OCI-LY1 (cell line): ENCODE data around the gene BRIX1.

ENCODE experiments used
- H2AFZ ChIP-seq: fragments of 200-600 bp; sonication (generic), shearing (Covaris generic); 2 replicates; pipeline ENCODE4 v1.6.0; 2014; ENCODE audit warnings: antibody characterized with exemption, mild to moderate bottlenecking, low read length
- H3F3A ChIP-seq: fragments of 200-600 bp; sonication (generic), shearing (Covaris generic); 2 replicates; pipeline ENCODE4 v1.6.0; 2014; ENCODE audit warnings: mild to moderate bottlenecking, antibody characterized with exemption, low read length, moderate library complexity; ENCODE audit not compliant: insufficient read depth
- H3K27ac ChIP-seq: fragments of 200-600 bp; sonication (generic); 2 replicates; pipeline ENCODE4 v1.5.1; 2014; ENCODE audit warnings: low read length, mixed run types, mild to moderate bottlenecking, low read depth; ENCODE audit not compliant: poor library complexity, severe bottlenecking
- H3K27me3 ChIP-seq: fragments of 200-600 bp; sonication (generic); 2 replicates; pipeline ENCODE4 v1.6.0; 2014; ENCODE audit warnings: antibody characterized with exemption, mild to moderate bottlenecking, low read length, moderate library complexity; ENCODE audit not compliant: insufficient read depth
- H3K36me3 ChIP-seq: fragments of 200-600 bp; sonication (generic); 2 replicates; pipeline ENCODE4 v1.6.1; 2014; ENCODE audit warnings: mild to moderate bottlenecking, antibody characterized with exemption, low read length, moderate library complexity, mixed read lengths; ENCODE audit not compliant: insufficient read depth
- H3K4me1 ChIP-seq: fragments of 200-600 bp; sonication (generic); 2 replicates; pipeline ENCODE4 v1.5.1; 2014; ENCODE audit warnings: mild to moderate bottlenecking, low read length, moderate library complexity; ENCODE audit not compliant: insufficient read depth, severe bottlenecking
- H3K4me2 ChIP-seq: fragments of 200-600 bp; sonication (generic), shearing (Covaris generic); 2 replicates; pipeline ENCODE4 v1.6.1; 2014; ENCODE audit warnings: low read length
- H3K4me3 ChIP-seq: fragments of 200-600 bp; sonication (generic); 2 replicates; pipeline ENCODE4 v1.5.1; 2014; ENCODE audit warnings: low read length, low read depth, mild to moderate bottlenecking, mixed read lengths; ENCODE audit not compliant: poor library complexity, severe bottlenecking
- H3K79me2 ChIP-seq: fragments of 200-600 bp; shearing (Covaris generic); 2 replicates; pipeline ENCODE4 v1.6.1; 2016; ENCODE audit warnings: mixed run types, low read length, mixed read lengths; ENCODE audit not compliant: insufficient read depth
- H3K9ac ChIP-seq: fragments of 200-600 bp; sonication (generic), shearing (Covaris generic); 2 replicates; pipeline ENCODE4 v1.6.1; 2014; ENCODE audit warnings: mild to moderate bottlenecking, low read length, mixed read lengths
- H3K9me2 ChIP-seq: fragments of 200-600 bp; sonication (generic), shearing (Covaris generic); 2 replicates; pipeline ENCODE4 v1.6.1; 2014; ENCODE audit warnings: low read depth, mild to moderate bottlenecking, low read length, mixed read lengths
- H3K9me3 ChIP-seq: fragments of 200-600 bp; shearing (Covaris generic); 2 replicates; pipeline ENCODE4 v1.6.1; 2014; ENCODE audit warnings: low read length, mixed read lengths
- H4K20me1 ChIP-seq: fragments of 200-600 bp; sonication (generic), shearing (Covaris generic); 2 replicates; pipeline ENCODE4 v1.6.0; 2016; ENCODE audit warnings: mild to moderate bottlenecking, low read length; ENCODE audit not compliant: insufficient read depth
- EZH2 ChIP-seq: fragments of 200-600 bp; sonication (generic), shearing (Covaris generic); IDR thresholded peaks from 2 replicates; pipeline ENCODE4 v1.8.0; 2017; ENCODE audit warnings: borderline replicate concordance, mixed run types, mild to moderate bottlenecking, antibody characterized with exemption, low read length, moderate library complexity, mixed read lengths
- TF ChIP-seq, protein P1 (sequence below): fragments of 200-600 bp; sonication (generic), shearing (Covaris generic); IDR thresholded peaks from 2 replicates; pipeline ENCODE4 v1.5.1; 2017; ENCODE audit warnings: mild to moderate bottlenecking, antibody characterized with exemption, low read length, moderate library complexity, mixed read lengths

The BRIX1 gene

DNA sequence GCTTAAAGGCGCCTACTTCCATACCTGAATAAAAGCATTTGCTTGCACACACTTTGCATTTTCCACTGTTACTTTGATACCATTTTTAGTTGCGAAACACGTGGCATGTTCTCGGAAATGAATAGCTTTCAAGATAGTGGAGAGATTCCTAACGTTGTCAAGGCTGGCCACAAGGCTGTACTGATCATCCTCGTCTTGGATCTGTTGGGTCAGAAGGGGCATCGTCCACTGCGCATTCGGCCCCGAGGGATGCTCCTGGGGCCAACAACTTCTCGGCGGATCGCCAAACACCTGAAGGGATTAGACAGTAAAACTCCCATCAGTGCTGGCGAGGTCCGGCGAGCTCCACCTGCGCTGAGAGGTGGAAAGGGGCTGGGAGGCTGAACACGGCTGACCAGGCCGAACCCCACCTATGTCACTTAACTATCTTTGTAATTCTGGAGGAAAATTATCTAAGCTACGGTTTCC is 806 bp upstream of the BRIX1 start:
- peak overlapping the region; percentile 82 for H3K4me2 ChIP-seq
- H3F3A ChIP-seq = no peaks in the 10 kb centered on the region
- H3K27me3 ChIP-seq = no peaks in the 10 kb centered on the region
- peaks cover 56% of the 10 kb centered on the region for H3K36me3 ChIP-seq
- H3K9me3 ChIP-seq = no peaks in the 10 kb centered on the region
- H3K9ac ChIP-seq = peak overlapping the region; percentile 88
- H2AFZ ChIP-seq = no peak overlapping the region
- H3K4me1 ChIP-seq = peaks cover 33% of the 10 kb centered on the region
- no peaks in the 10 kb centered on the region for H4K20me1 ChIP-seq
- TF ChIP-seq, protein P1, sequence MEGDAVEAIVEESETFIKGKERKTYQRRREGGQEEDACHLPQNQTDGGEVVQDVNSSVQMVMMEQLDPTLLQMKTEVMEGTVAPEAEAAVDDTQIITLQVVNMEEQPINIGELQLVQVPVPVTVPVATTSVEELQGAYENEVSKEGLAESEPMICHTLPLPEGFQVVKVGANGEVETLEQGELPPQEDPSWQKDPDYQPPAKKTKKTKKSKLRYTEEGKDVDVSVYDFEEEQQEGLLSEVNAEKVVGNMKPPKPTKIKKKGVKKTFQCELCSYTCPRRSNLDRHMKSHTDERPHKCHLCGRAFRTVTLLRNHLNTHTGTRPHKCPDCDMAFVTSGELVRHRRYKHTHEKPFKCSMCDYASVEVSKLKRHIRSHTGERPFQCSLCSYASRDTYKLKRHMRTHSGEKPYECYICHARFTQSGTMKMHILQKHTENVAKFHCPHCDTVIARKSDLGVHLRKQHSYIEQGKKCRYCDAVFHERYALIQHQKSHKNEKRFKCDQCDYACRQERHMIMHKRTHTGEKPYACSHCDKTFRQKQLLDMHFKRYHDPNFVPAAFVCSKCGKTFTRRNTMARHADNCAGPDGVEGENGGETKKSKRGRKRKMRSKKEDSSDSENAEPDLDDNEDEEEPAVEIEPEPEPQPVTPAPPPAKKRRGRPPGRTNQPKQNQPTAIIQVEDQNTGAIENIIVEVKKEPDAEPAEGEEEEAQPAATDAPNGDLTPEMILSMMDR = no peak
- TF ChIP-seq EZH2 = no peak
- no peaks in the 10 kb centered on the region for H3K9me2 ChIP-seq
- peak overlapping the region; percentile 84 for H3K4me3 ChIP-seq
- peak overlapping the region; percentile 81 for H3K27ac ChIP-seq
- peaks cover 64% of the 10 kb centered on the region for H3K79me2 ChIP-seq

DNA sequence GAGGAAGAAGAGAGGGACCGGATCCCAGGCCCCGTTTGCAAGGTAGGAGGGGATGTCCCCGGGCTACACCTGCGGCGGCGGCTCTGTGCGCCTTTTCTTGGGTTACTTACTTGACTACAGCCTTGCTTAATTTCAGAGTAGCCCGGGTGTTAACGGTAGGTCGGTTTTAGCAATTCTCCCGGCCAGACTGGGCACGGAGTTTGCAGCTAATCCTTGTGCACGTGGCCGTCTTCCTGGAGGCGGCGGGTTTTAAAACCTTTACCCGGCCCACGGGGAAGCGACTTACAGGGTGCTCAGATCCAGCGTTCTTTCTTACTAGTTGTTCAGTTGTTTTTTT is 313 bp downstream of the BRIX1 start:
- H3F3A ChIP-seq = no peaks in the 10 kb centered on the region
- TF ChIP-seq, protein P1 = no peak
- no peak for TF ChIP-seq EZH2
- H3K4me1 ChIP-seq = peaks cover 33% of the 10 kb centered on the region
- H2AFZ ChIP-seq = no peak overlapping the region
- H4K20me1 ChIP-seq = no peaks in the 10 kb centered on the region
- peak overlapping the region; percentile 76 for H3K4me2 ChIP-seq
- peak overlapping the region; percentile 81 for H3K27ac ChIP-seq
- peak overlapping the region; percentile 84 for H3K4me3 ChIP-seq
- peaks cover 72% of the 10 kb centered on the region for H3K79me2 ChIP-seq
- H3K9me2 ChIP-seq = no peaks in the 10 kb centered on the region
- H3K9me3 ChIP-seq = no peaks in the 10 kb centered on the region
- no peaks in the 10 kb centered on the region for H3K27me3 ChIP-seq
- H3K9ac ChIP-seq = peak overlapping the region; percentile 88
- peaks cover 56% of the 10 kb centered on the region for H3K36me3 ChIP-seq

DNA sequence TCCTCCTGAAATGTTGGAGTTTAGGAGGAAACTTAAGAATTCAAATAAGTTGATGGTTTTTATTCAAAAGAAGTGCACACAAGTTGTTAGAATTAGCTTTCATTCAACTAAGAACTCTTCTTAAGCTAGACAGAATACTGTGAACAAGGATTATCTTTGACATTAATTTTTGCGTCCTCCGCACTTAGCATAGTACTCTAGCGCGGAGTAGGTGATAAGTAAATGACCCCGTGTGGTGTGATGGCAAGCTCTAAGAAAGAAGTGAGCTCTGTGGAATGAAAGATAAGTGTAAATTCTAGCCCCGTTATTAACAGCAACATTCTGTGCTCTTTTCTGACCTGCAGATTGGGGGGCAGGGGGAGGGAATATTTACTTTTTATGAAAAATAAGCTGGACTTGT is 1.0 kb downstream of the BRIX1 start:
- H3K27me3 ChIP-seq = no peaks in the 10 kb centered on the region
- TF ChIP-seq, protein P1 = no peak
- TF ChIP-seq EZH2 = no peak
- peaks cover 56% of the 10 kb centered on the region for H3K36me3 ChIP-seq
- peaks cover 33% of the 10 kb centered on the region for H3K4me1 ChIP-seq
- H3K9me3 ChIP-seq = no peaks in the 10 kb centered on the region
- peaks cover 72% of the 10 kb centered on the region for H3K79me2 ChIP-seq
- H3K9me2 ChIP-seq = no peaks in the 10 kb centered on the region
- peak overlapping the region; percentile 88 for H3K9ac ChIP-seq
- peak overlapping the region; percentile 76 for H3K4me2 ChIP-seq
- no peaks in the 10 kb centered on the region for H4K20me1 ChIP-seq
- no peaks in the 10 kb centered on the region for H3F3A ChIP-seq
- no peak overlapping the region for H2AFZ ChIP-seq
- H3K27ac ChIP-seq = peak overlapping the region; percentile 81
- peak overlapping the region; percentile 84 for H3K4me3 ChIP-seq
